GM23248 (cell line): Measurements from ENCODE around the gene PYGM. TPM values are rescaled to one million over a fixed set of nuclear protein-coding genes. Genes with fewer than 3 reads are reported as not detected.

Experiments used
- DNase-seq: peaks from one replicate; pipeline ENCODE4 v3.0.0-alpha.2; 2015
- H2AFZ ChIP-seq: fragments of 200-600 bp; sonication (generic); 2 replicates; pipeline ENCODE4 v1.6.1; 2016; ENCODE audit warnings: antibody characterized with exemption
- H3F3A ChIP-seq: fragments of 200-600 bp; sonication (generic); 2 replicates; pipeline ENCODE4 v1.6.1; 2016; ENCODE audit warnings: mild to moderate bottlenecking, antibody characterized with exemption, mixed run types; ENCODE audit not compliant: insufficient read depth
- H3K27ac ChIP-seq: fragments of 200-600 bp; sonication (generic); 2 replicates; pipeline ENCODE4 v1.5.1; 2016; ENCODE audit warnings: mild to moderate bottlenecking
- H3K27me3 ChIP-seq: fragments of 200-600 bp; sonication (generic); replicated peaks from 2 replicates; pipeline ENCODE4 v1.6.1; 2016; ENCODE audit warnings: mild to moderate bottlenecking; ENCODE audit not compliant: insufficient read depth
- H3K36me3 ChIP-seq: fragments of 200-600 bp; sonication (generic); 2 replicates; pipeline ENCODE4 v1.6.1; 2016; ENCODE audit warnings: low read depth, mild to moderate bottlenecking
- H3K4me1 ChIP-seq: fragments of 200-600 bp; sonication (generic); 2 replicates; pipeline ENCODE4 v1.6.1; 2016; ENCODE audit warnings: mild to moderate bottlenecking; ENCODE audit not compliant: insufficient read depth
- H3K4me2 ChIP-seq: fragments of 200-600 bp; sonication (generic); one replicate; pipeline ENCODE4 v1.6.1; 2016; ENCODE audit warnings: mild to moderate bottlenecking; ENCODE audit not compliant: unreplicated experiment
- H3K4me3 ChIP-seq: fragments of 200-600 bp; sonication (generic); 2 replicates; pipeline ENCODE4 v1.5.1; 2016; ENCODE audit warnings: mild to moderate bottlenecking
- H3K79me2 ChIP-seq: fragments of 200-600 bp; sonication (generic); 2 replicates; pipeline ENCODE4 v1.6.1; 2016; ENCODE audit warnings: mild to moderate bottlenecking; ENCODE audit not compliant: insufficient read depth
- H3K9ac ChIP-seq: fragments of 200-600 bp; sonication (generic); 2 replicates; pipeline ENCODE4 v1.6.1; 2016; ENCODE audit warnings: mild to moderate bottlenecking
- H3K9me2 ChIP-seq: fragments of 200-600 bp; sonication (generic); 2 replicates; pipeline ENCODE4 v1.6.1; 2016; ENCODE audit warnings: mixed run types, mild to moderate bottlenecking, moderate library complexity; ENCODE audit not compliant: insufficient read depth
- H3K9me3 ChIP-seq: fragments of 200-600 bp; sonication (generic); one replicate; pipeline ENCODE4 v1.6.1; 2017; ENCODE audit warnings: low read depth
- H4K20me1 ChIP-seq: fragments of 200-600 bp; sonication (generic); 2 replicates; pipeline ENCODE4 v1.6.0; 2016; ENCODE audit not compliant: insufficient read depth
- EZH2 ChIP-seq: fragments of 200-600 bp; sonication (generic); IDR thresholded peaks from 2 replicates; pipeline ENCODE4 v1.6.1; 2018; ENCODE audit warnings: antibody characterized with exemption, mild to moderate bottlenecking; ENCODE audit not compliant: insufficient read depth, poor library complexity, severe bottlenecking
- EZH2phosphoT487 ChIP-seq: fragments of 200-600 bp; sonication (generic); IDR thresholded peaks from 2 replicates; pipeline ENCODE4 v1.6.1; 2018; ENCODE audit warnings: antibody characterized with exemption, moderate library complexity, mild to moderate bottlenecking, low read depth; ENCODE audit not compliant: insufficient read depth
- WGBS, 2 experiments: methylation state at CpG; one replicate each; pipeline ENCODE4 v1.1.6; 2015 to 2017; ENCODE audit warnings: low lambda C conversion rate in 2 of 2, low coverage in 1 of 2; ENCODE audit errors: missing lambda C conversion rate in 2 of 2; 5-methylcytosine and 5-hydroxymethylcytosine counted together
- in situ Hi-C: fragments of 300-500 bp; cut with MboI; formaldehyde crosslinking; loops from 2 replicates; pipeline ENCODE4 v1.15.0; 2020
- polyA plus RNA-seq: library from polyadenylated mRNA; unstranded; fragments of >200 nt; fragmentation: Nextera tagmentation; extraction: Ambion mirVana; gene quantifications from 2 replicates; pipeline ENCODE4 v1.2.1, GENCODE V29; 2016
- total RNA-seq: library from RNA; depleted of rRNA; stranded (reverse); fragments of >200 nt; shearing (Covaris generic); gene quantifications from 2 replicates; pipeline ENCODE4 v1.2.3, GENCODE V29; 2014

The PYGM gene
- total and polyA plus RNA-seq, 2 experiments from 2014 or later = not detected

DNA sequence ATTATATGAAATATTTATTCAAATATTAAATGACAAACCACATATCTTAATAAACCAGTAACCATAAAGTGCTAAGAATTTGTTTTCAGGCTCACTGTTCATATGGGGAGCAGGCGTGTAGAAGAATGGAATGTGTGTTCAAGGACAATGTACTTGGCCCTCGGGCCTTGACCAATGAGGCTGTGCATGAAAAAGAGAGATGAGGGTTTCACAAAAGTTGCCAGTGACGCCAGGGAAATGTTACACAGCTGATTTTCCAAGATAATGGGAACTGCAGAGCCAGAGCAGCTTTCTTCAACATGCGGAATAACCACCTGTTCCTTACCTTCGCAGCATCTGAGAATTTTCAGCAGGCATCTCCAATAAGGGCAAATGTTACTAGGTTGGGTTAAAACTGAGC lies 14.4 kb upstream of the PYGM start:
- no peaks in the 10 kb centered on the region for H3K9me3 ChIP-seq
- peaks cover 73% of the 10 kb centered on the region for H3K36me3 ChIP-seq
- no peak overlapping the region for H3K4me2 ChIP-seq
- no peaks in the 10 kb centered on the region for H3K9me2 ChIP-seq
- WGBS, 2 experiments = 90% methylated on average over 5 of the region's 5 CpGs
- H3K9ac ChIP-seq = no peak overlapping the region
- TF ChIP-seq EZH2phosphoT487 (no peak), EZH2 (no peak)
- H3K4me3 ChIP-seq = no peak overlapping the region
- no peak for DNase-seq
- no peak overlapping the region for H3K27ac ChIP-seq
- peaks cover 68% of the 10 kb centered on the region for H3F3A ChIP-seq
- peaks cover 84% of the 10 kb centered on the region for H3K79me2 ChIP-seq
- H2AFZ ChIP-seq = no peak overlapping the region
- in situ Hi-C loops = no loop called here
- H4K20me1 ChIP-seq = peaks cover 52% of the 10 kb centered on the region; the same call in 1 of the 2 replicates
- peaks cover 20% of the 10 kb centered on the region for H3K4me1 ChIP-seq
- no peaks in the 10 kb centered on the region for H3K27me3 ChIP-seq

DNA sequence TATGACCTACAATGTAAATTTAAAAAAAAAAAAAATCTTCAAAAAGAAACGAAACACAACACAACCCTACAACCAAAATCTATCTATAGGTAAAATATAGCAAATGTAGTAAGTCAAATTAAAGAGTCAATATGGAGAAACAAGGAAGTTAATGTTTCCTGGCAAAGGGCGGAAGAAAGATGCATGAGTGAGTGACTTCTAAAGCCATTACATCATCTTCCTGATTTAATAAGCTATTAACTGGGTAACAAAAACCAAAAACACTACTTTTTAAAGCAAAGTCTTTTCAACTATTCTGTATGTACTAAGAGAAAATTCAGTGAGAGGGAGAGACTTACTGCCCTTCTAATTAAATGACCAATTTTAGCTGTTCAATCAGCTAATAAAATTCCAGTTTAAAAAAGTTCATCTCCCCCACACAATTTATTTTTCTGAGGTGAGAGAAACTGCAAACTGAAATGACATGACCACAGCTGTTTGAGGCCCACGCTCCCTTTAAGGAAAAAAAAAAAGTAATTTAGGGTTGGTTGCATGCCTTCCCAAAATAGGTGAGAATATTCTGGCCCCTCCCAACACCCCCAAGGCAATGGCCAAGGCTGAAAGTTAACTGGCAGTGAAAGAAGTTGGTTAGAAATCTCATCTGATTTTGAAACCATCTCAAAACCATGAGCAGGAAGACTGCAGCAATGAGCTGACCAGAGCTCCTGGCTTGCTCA lies 12.7 kb upstream of the PYGM start:
- Histone ChIP-seq H3K4me1 (peaks cover 20% of the 10 kb centered on the region), H3K27ac (0 out of 2 replicates have a peak overlapping the region, but pooled peaks have one; percentile 3), H3K9me2 (no peaks in the 10 kb centered on the region), H3K9me3 (no peaks in the 10 kb centered on the region), H3K4me2 (no peak overlapping the region), H3F3A (peaks cover 84% of the 10 kb centered on the region), H3K4me3 (no peak overlapping the region), H3K79me2 (peaks cover 93% of the 10 kb centered on the region), H4K20me1 (peaks cover 52% of the 10 kb centered on the region; the same call in 1 of the 2 replicates), H2AFZ (no peak overlapping the region), H3K36me3 (peaks cover 88% of the 10 kb centered on the region), H3K27me3 (no peaks in the 10 kb centered on the region), H3K9ac (no peak overlapping the region)
- in situ Hi-C loops = no loop called here
- TF ChIP-seq EZH2 = no peak
- TF ChIP-seq EZH2phosphoT487 = no peak
- 77 to 82% methylated on average over 3 of the region's 3 CpGs for WGBS, 2 experiments
- peak; percentile 33 for DNase-seq

DNA sequence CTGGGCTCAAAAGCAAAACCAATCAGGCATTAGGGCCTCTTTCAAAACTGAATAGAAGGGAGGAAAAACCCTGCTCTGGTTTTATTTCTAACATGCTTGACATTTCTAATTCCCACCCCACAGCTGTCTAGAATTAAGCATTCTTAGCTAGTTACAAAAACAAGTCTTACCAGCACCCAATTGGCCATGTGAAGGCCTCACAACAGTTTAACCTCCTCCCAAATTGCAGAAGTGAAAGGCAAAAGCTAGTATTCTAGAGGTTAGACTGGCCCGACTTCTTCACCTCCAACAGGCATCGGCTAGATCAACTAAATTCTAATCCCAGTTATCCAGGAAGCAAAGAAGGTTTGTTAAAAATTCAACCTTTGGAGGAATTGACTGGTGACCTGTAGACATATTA lies 12.1 kb upstream of the PYGM start:
- in situ Hi-C loops = no loop called here
- Histone ChIP-seq H3K36me3 (peaks cover 94% of the 10 kb centered on the region), H3K9ac (no peak overlapping the region), H3K9me2 (no peaks in the 10 kb centered on the region), H2AFZ (no peak overlapping the region), H3K79me2 (peaks cover 93% of the 10 kb centered on the region), H3K27me3 (no peaks in the 10 kb centered on the region), H3K4me1 (peaks cover 18% of the 10 kb centered on the region), H3F3A (peaks cover 79% of the 10 kb centered on the region), H3K27ac (0 out of 2 replicates have a peak overlapping the region, but pooled peaks have one; percentile 3), H3K4me2 (no peak overlapping the region), H3K9me3 (no peaks in the 10 kb centered on the region), H3K4me3 (no peak overlapping the region), H4K20me1 (peaks cover 46% of the 10 kb centered on the region; the same call in 1 of the 2 replicates)
- TF ChIP-seq EZH2phosphoT487 = no peak
- TF ChIP-seq EZH2 = no peak
- DNase-seq = no peak
- WGBS, 2 experiments = 59 to 68% methylated on average over 2 of the region's 2 CpGs

DNA sequence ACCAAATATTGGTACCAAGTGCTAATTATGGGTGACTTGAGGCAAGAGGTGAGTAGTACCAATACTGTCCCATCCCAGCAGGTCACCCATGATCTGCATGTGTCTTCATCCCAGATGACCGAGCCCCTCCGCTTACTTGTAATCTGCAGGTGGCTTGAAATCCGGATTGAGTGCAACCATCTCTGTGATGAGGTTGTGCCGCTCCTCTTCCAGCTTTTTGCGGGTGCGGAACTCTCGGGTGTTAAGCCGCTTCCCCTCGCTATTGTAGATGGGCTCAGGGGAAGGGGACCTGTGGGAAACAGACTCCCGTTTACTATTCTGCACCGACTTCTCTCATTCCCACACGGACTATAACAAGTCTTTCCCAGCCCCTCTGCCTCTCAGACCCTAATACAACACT lies 10.3 kb upstream of the PYGM start:
- H3K27ac ChIP-seq = no peak overlapping the region
- peaks cover 61% of the 10 kb centered on the region for H3F3A ChIP-seq
- no peak overlapping the region for H3K4me2 ChIP-seq
- H2AFZ ChIP-seq = no peak overlapping the region
- no peak for DNase-seq
- H3K79me2 ChIP-seq = peaks cover 77% of the 10 kb centered on the region
- H3K9me2 ChIP-seq = no peaks in the 10 kb centered on the region
- H3K27me3 ChIP-seq = no peaks in the 10 kb centered on the region
- 0 out of 2 replicates have a peak, but pooled peaks cover 7% of the 10 kb centered on the region for H3K4me1 ChIP-seq
- H3K9me3 ChIP-seq = no peaks in the 10 kb centered on the region
- in situ Hi-C loops = no loop called here
- TF ChIP-seq EZH2 (no peak), EZH2phosphoT487 (no peak)
- no peak overlapping the region for H3K9ac ChIP-seq
- peaks cover 82% of the 10 kb centered on the region for H3K36me3 ChIP-seq
- no peak overlapping the region for H3K4me3 ChIP-seq
- WGBS, 2 experiments = 94 to 98% methylated on average over 12 of the region's 12 CpGs
- H4K20me1 ChIP-seq = peaks cover 29% of the 10 kb centered on the region; the same call in 1 of the 2 replicates
